ENCODE data around the gene ASIC4.

- no peak for TF ChIP-seq CTCF (IDR thresholded peaks at IDR 0.05; ENCODE audit: low read depth, low read length, poor library complexity, severe bottlenecking)
- no peak for TF ChIP-seq EZH2phosphoT487 (IDR thresholded peaks at IDR 0.05; ENCODE audit: borderline replicate concordance, low read length)
These were observed 35.3 kb downstream of the ASIC4 start for GRCh38 chr2:219549619-219550018.

Data from DOHH2 (cell line).